HEK293 (cell line): ENCODE results near the gene FCN3.
A peak's percentile ranks its signal among the peaks of the same experiment; 100 is the strongest.

Experiments used
- CTCF ChIA-PET: fragments of 350-600 bp; formaldehyde crosslinking; extraction: SDS; loops from one replicate; lab custom pipeline; 2021; ENCODE audit warnings: antibody characterized with exemption; lab: Yijun Ruan, JAX
- POLR2A ChIA-PET: fragments of 300-600 bp; formaldehyde crosslinking; extraction: SDS; loops from one replicate; lab custom pipeline; 2020; ENCODE audit warnings: antibody characterized with exemption, inconsistent platforms; lab: Yijun Ruan, JAX
- H3K27ac ChIP-seq: fragments of 200-500 bp; sonication (Bioruptor generic); 2 replicates; pipeline ENCODE4 v1.5.1; 2014; ENCODE audit warnings: low read depth, low read length, control low read depth, inconsistent platforms; ENCODE audit errors: extremely low read depth
- H3K36me3 ChIP-seq, 2 experiments: fragments of 200-500 bp in 1 of 2; sonication (Bioruptor generic) in 1 of 2; 1 replicate in 1 of 2; 2 replicates in 1 of 2; pipeline ENCODE4 v1.5.1; 2014 to 2017; ENCODE audit warnings: inconsistent platforms in 2 of 2, low read length in 2 of 2; ENCODE audit not compliant: control insufficient read depth in 2 of 2, insufficient read depth in 1 of 2
- H3K4me1 ChIP-seq: fragments of 200-500 bp; sonication (Bioruptor generic); 2 replicates; pipeline ENCODE4 v1.5.1; 2014; ENCODE audit warnings: mild to moderate bottlenecking, low read length, inconsistent platforms; ENCODE audit not compliant: control insufficient read depth, insufficient read depth
- H3K4me3 ChIP-seq: 2 replicates; pipeline ENCODE4 v1.5.1; 2011; ENCODE audit warnings: low read depth, mild to moderate bottlenecking, control low read depth, low read length, moderate library complexity
- H3K9me3 ChIP-seq: fragments of 200-500 bp; sonication (Bioruptor generic); 2 replicates; pipeline ENCODE4 v1.5.1; 2014; ENCODE audit warnings: low read depth, low read length, inconsistent platforms; ENCODE audit not compliant: control insufficient read depth, insufficient read depth
- BCL11A ChIP-seq: fragments of 450-650 bp; formaldehyde crosslinking; IDR thresholded peaks from 2 replicates; pipeline ENCODE4 v1.5.1; 2016; ENCODE audit warnings: low read depth, missing biosample characterization, missing genetic modification characterization
- EGR2 ChIP-seq: fragments of 450-650 bp; formaldehyde crosslinking; IDR thresholded peaks from 2 replicates; pipeline ENCODE4 v1.5.1; 2016; ENCODE audit warnings: low read depth, missing biosample characterization, missing genetic modification characterization
- GFI1B ChIP-seq: fragments of 450-650 bp; formaldehyde crosslinking; IDR thresholded peaks from 2 replicates; pipeline ENCODE4 v1.5.1; 2016; ENCODE audit warnings: missing biosample characterization, missing genetic modification characterization
- GLI4 ChIP-seq: fragments of 450-650 bp; formaldehyde crosslinking; IDR thresholded peaks from 2 replicates; pipeline ENCODE4 v1.5.1; 2016; ENCODE audit warnings: missing biosample characterization, missing genetic modification characterization
- HOXA7 ChIP-seq: sonication (generic); formaldehyde crosslinking; IDR thresholded peaks from 2 replicates; pipeline ENCODE4 v1.8.1; 2022; ENCODE audit warnings: missing genetic modification reagents, borderline replicate concordance
- HOXD13 ChIP-seq: sonication (generic); formaldehyde crosslinking; IDR thresholded peaks from 2 replicates; pipeline ENCODE4 v1.8.0; 2022; ENCODE audit warnings: missing genetic modification reagents, borderline replicate concordance
- KLF8 ChIP-seq: fragments of 450-650 bp; formaldehyde crosslinking; IDR thresholded peaks from 2 replicates; pipeline ENCODE4 v1.5.1; 2016; ENCODE audit warnings: missing biosample characterization, missing genetic modification characterization
- MEIS1 ChIP-seq: sonication (generic); formaldehyde crosslinking; IDR thresholded peaks from 2 replicates; pipeline ENCODE4 v1.8.1; 2022; ENCODE audit warnings: missing genetic modification reagents, mild to moderate bottlenecking, borderline replicate concordance
- SALL2 ChIP-seq: fragments of 450-650 bp; formaldehyde crosslinking; IDR thresholded peaks from 2 replicates; pipeline ENCODE4 v1.5.0; 2017; ENCODE audit warnings: missing biosample characterization, mild to moderate bottlenecking, missing genetic modification characterization, borderline replicate concordance
- SCRT1 ChIP-seq: fragments of 450-650 bp; formaldehyde crosslinking; IDR thresholded peaks from 2 replicates; pipeline ENCODE4 v1.5.1; 2016; ENCODE audit warnings: missing biosample characterization, missing genetic modification characterization, borderline replicate concordance
- SCRT2 ChIP-seq: fragments of 450-650 bp; formaldehyde crosslinking; IDR thresholded peaks from 2 replicates; pipeline ENCODE4 v1.5.1; 2016; ENCODE audit warnings: missing biosample characterization, missing genetic modification characterization
- ZBTB20 ChIP-seq: fragments of 450-650 bp; formaldehyde crosslinking; IDR thresholded peaks from 2 replicates; pipeline ENCODE4 v1.5.1; 2016; ENCODE audit warnings: missing biosample characterization, missing genetic modification characterization
- ZNF175 ChIP-seq: fragments of 450-650 bp; formaldehyde crosslinking; IDR thresholded peaks from 2 replicates; pipeline ENCODE4 v1.5.1; 2016; ENCODE audit warnings: missing biosample characterization, missing genetic modification characterization
- ZNF2 ChIP-seq: fragments of 450-650 bp; formaldehyde crosslinking; IDR thresholded peaks from 2 replicates; pipeline ENCODE4 v1.5.1; 2016; ENCODE audit warnings: missing biosample characterization, missing genetic modification characterization
- ZNF335 ChIP-seq: fragments of 450-650 bp; formaldehyde crosslinking; conservative IDR thresholded peaks from 2 replicates; pipeline ENCODE4 v1.5.1; 2016; ENCODE audit warnings: missing biosample characterization, missing genetic modification characterization
- ZNF341 ChIP-seq: fragments of 450-650 bp; formaldehyde crosslinking; IDR thresholded peaks from 2 replicates; pipeline ENCODE4; 2016; ENCODE audit warnings: low read depth, missing biosample characterization, missing genetic modification characterization
- ZNF391 ChIP-seq: fragments of 450-650 bp; formaldehyde crosslinking; IDR thresholded peaks from 2 replicates; pipeline ENCODE4 v1.5.1; 2016; ENCODE audit warnings: low read depth, missing biosample characterization, missing genetic modification characterization, borderline replicate concordance
- ZNF433 ChIP-seq: fragments of 450-650 bp; formaldehyde crosslinking; IDR thresholded peaks from 2 replicates; pipeline ENCODE4 v1.5.1; 2016; ENCODE audit warnings: missing biosample characterization, missing genetic modification characterization, low read depth
- ZNF529 ChIP-seq: fragments of 450-650 bp; formaldehyde crosslinking; IDR thresholded peaks from 2 replicates; pipeline ENCODE4 v1.5.1; 2017; ENCODE audit warnings: missing genetic modification characterization, missing biosample characterization; ENCODE audit not compliant: insufficient replicate concordance
- ZNF544 ChIP-seq: fragments of 450-650 bp; formaldehyde crosslinking; IDR thresholded peaks from 2 replicates; pipeline ENCODE4 v1.5.0; 2017; ENCODE audit warnings: missing biosample characterization, missing genetic modification characterization
- ZNF561 ChIP-seq: fragments of 450-650 bp; IDR thresholded peaks from 2 replicates; pipeline ENCODE4 v1.5.1; 2018; ENCODE audit warnings: missing biosample characterization, missing genetic modification characterization, borderline replicate concordance
- ZNF585B ChIP-seq: fragments of 450-650 bp; formaldehyde crosslinking; IDR thresholded peaks from 2 replicates; pipeline ENCODE4 v1.5.1; 2016; ENCODE audit warnings: missing biosample characterization, missing genetic modification characterization
- ZNF610 ChIP-seq: fragments of 450-650 bp; formaldehyde crosslinking; IDR thresholded peaks from 2 replicates; pipeline ENCODE4 v1.5.1; 2016; ENCODE audit warnings: missing biosample characterization, missing genetic modification characterization, borderline replicate concordance
- ZNF623 ChIP-seq: fragments of 450-650 bp; formaldehyde crosslinking; IDR thresholded peaks from 2 replicates; pipeline ENCODE4 v1.5.1; 2016; ENCODE audit warnings: missing biosample characterization, missing genetic modification characterization
- ZNF654 ChIP-seq: fragments of 450-650 bp; formaldehyde crosslinking; IDR thresholded peaks from 2 replicates; pipeline ENCODE4 v1.5.1; 2016; ENCODE audit warnings: low read depth, missing biosample characterization, missing genetic modification characterization
- ZNF658 ChIP-seq: fragments of 450-650 bp; formaldehyde crosslinking; IDR thresholded peaks from 2 replicates; pipeline ENCODE4; 2016; ENCODE audit warnings: missing biosample characterization, missing genetic modification characterization
- ZNF664 ChIP-seq: fragments of 450-650 bp; formaldehyde crosslinking; IDR thresholded peaks from 2 replicates; pipeline ENCODE4 v1.5.1; 2016; ENCODE audit warnings: missing biosample characterization, missing genetic modification characterization
- ZNF670 ChIP-seq: fragments of 450-650 bp; formaldehyde crosslinking; IDR thresholded peaks from 2 replicates; pipeline ENCODE4 v1.5.1; 2016; ENCODE audit warnings: missing biosample characterization, missing genetic modification characterization, low read depth
- ZNF776 ChIP-seq: fragments of 450-650 bp; formaldehyde crosslinking; IDR thresholded peaks from 2 replicates; pipeline ENCODE4 v1.5.0; 2017; ENCODE audit warnings: missing biosample characterization, missing genetic modification characterization, borderline replicate concordance
- ZNF785 ChIP-seq: fragments of 450-650 bp; formaldehyde crosslinking; IDR thresholded peaks from 2 replicates; pipeline ENCODE4 v1.5.1; 2016; ENCODE audit warnings: missing biosample characterization, missing genetic modification characterization
- ZSCAN16 ChIP-seq: fragments of 450-650 bp; formaldehyde crosslinking; IDR thresholded peaks from 2 replicates; pipeline ENCODE4 v1.5.1; 2016; ENCODE audit warnings: missing biosample characterization, missing genetic modification characterization
- TF ChIP-seq, protein P1 (sequence below): fragments of 450-650 bp; formaldehyde crosslinking; IDR thresholded peaks from 2 replicates; pipeline ENCODE4 v1.5.1; 2016; ENCODE audit warnings: missing biosample characterization, missing genetic modification characterization
- TF ChIP-seq, protein P2 (sequence below): fragments of 450-650 bp; formaldehyde crosslinking; IDR thresholded peaks from 2 replicates; pipeline ENCODE4; 2016; ENCODE audit warnings: missing biosample characterization, missing genetic modification characterization

FCN3 gene

DNA sequence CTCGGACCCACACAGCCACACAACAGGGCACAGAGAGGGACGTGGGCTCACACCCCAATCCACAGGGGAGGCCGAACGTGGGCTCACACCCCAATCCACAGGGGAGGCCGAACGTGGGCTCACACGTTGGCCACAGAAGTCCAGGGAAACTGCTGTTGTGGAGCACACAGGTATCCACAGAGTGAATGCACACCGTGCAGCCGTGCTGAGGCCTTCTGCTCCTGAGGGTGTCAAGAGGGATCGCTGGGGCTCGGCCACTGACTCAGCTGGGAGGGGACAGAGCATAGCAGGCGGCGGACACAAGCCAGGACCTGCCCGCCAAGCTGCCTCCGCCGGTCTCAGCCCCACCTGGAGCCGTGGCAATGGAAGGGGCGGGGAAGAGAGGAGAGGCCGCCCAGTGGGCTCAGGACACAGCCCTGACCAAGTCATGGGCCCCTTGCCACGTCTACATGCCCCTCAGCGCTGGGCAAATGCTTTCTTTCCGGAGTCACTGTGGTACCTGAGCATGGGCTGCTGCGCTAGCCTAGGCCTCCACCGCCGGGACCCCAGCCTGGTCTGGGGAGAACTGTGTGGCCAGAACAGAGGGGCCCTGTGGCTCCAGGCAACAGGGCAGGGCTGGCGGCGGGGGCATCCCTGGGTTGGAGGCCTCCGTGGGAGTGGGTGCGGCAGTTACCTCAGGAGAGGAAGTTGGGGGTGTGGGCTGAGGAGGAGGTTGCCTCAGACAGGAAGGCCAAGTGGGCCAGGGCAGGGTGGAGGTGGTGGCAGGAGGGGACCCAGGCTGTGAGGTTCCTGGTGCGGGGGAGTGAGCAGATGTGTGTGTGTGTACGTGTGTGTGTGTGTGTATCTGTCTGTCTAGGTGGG is 31.6 kb downstream of the FCN3 start (continued):
- TF ChIP-seq EGR2 (peak; percentile 99), MEIS1 (no peak), SCRT1 (no peak), HOXA7 (CRISPR knock-in tag) (no peak), ZNF585B (no peak), ZBTB20 (peak; percentile 53), ZNF175 (no peak), ZNF658 (tag by site-specific recombination) (no peak), ZNF623 (tag by site-specific recombination) (no peak), ZNF433 (tag by site-specific recombination) (no peak), ZNF785 (tag by site-specific recombination) (no peak), ZNF776 (no peak), ZNF610 (tag by site-specific recombination) (no peak)

DNA sequence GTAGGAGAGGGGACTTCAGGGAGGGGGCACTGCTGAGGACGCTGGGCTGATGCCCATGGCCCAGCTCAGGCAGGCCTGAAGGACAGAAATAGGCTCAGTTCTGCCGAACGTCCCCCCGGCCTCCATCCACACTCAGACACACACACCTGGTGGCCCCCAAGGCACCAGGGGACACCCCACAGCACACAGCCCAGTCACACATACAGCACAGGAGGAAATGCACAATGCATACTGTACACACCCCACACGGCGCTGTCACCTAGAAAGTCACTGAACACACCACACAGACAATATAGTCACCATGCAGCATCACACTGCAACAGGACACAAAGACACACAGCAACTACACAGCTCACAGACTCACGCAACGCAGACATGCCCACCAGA is 32.2 kb downstream of the FCN3 start:
- no peak overlapping the region; the same call in 1 of the 2 replicates for H3K27ac ChIP-seq
- CTCF ChIA-PET, result interaction anchor here (0.5 to 4.6 kb wide), 6 partner anchors 10 to 866 kb away, joined by 3 to 27 read pairs (median 6); no protein-coding TSS in a partner anchor
- no peaks in the 10 kb centered on the region for H3K9me3 ChIP-seq
- peaks cover 0 to 6% of the 10 kb centered on the region in 2 experiments; a peak in 1 of 3 replicates for H3K36me3 ChIP-seq
- POLR2A ChIA-PET, result interaction anchor here (2.2 kb wide), 1 partner anchor 23 kb away, joined by 8 read pairs; no protein-coding TSS in a partner anchor
- H3K4me1 ChIP-seq, result peaks cover 3% of the 10 kb centered on the region; the same call in 1 of the 2 replicates
- TF ChIP-seq, protein P1, sequence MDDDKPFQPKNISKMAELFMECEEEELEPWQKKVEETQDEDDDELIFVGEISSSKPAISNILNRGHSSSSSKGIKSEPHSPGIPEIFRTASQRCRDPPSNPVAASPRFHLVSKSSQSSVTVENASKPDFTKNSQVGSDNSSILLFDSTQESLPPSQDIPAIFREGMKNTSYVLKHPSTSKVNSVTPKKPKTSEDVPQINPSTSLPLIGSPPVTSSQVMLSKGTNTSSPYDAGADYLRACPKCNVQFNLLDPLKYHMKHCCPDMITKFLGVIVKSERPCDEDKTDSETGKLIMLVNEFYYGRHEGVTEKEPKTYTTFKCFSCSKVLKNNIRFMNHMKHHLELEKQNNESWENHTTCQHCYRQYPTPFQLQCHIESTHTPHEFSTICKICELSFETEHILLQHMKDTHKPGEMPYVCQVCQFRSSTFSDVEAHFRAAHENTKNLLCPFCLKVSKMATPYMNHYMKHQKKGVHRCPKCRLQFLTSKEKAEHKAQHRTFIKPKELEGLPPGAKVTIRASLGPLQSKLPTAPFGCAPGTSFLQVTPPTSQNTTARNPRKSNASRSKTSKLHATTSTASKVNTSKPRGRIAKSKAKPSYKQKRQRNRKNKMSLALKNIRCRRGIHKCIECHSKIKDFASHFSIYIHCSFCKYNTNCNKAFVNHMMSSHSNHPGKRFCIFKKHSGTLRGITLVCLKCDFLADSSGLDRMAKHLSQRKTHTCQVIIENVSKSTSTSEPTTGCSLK (tag by site-specific recombination), result 0 out of 2 replicates have a peak, but pooled peaks have one; percentile 63
- TF ChIP-seq ZNF670 (no peak), GLI4 (tag by site-specific recombination) (no peak), ZSCAN16 (no peak), BCL11A (tag by site-specific recombination) (no peak), ZNF544 (tag by site-specific recombination) (no peak), ZNF335 (tag by site-specific recombination) (no peak), ZNF664 (tag by site-specific recombination) (no peak), ZNF2 (peak; percentile 53; the same call in 1 of the 2 replicates), ZNF529 (tag by site-specific recombination) (no peak), GFI1B (tag by site-specific recombination) (no peak), ZNF654 (no peak), SCRT2 (tag by site-specific recombination) (no peak), HOXD13 (no peak), ZNF391 (tag by site-specific recombination) (no peak), SALL2 (tag by site-specific recombination) (0 out of 2 replicates have a peak, but pooled peaks have one; percentile 24), ZNF623 (tag by site-specific recombination) (no peak), ZNF785 (tag by site-specific recombination) (no peak), KLF8 (tag by site-specific recombination) (no peak), ZNF561 (tag by site-specific recombination) (no peak), ZNF341 (tag by site-specific recombination) (no peak)
- TF ChIP-seq, protein P2, sequence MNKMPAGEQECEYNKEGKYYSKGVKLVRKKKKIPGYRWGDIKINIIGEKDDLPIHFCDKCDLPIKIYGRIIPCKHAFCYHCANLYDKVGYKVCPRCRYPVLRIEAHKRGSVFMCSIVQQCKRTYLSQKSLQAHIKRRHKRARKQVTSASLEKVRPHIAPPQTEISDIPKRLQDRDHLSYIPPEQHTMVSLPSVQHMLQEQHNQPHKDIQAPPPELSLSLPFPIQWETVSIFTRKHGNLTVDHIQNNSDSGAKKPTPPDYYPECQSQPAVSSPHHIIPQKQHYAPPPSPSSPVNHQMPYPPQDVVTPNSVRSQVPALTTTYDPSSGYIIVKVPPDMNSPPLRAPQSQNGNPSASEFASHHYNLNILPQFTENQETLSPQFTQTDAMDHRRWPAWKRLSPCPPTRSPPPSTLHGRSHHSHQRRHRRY (tag by site-specific recombination), result no peak
- H3K4me3 ChIP-seq, result peak overlapping the region; percentile 43
